Measurements from ENCODE around the gene MEG3.

Gene MEG3

GRCh38 chr14:100844421-100844820, 18.5 kb downstream of the MEG3 start:
- in situ Hi-C loops (cut with MboI; ENCODE audit: low sequenced_read_pairs) = no loop called here

- in situ Hi-C loops (cut with MboI; ENCODE audit: low sequenced_read_pairs) = no loop called here
These were observed 18.9 kb downstream of the MEG3 start for GRCh38 chr14:100844846-100845245.

- in situ Hi-C loops (cut with MboI; ENCODE audit: low sequenced_read_pairs) = no loop called here
These were observed 19.4 kb downstream of the MEG3 start for GRCh38 chr14:100845341-100845740.

DNA sequence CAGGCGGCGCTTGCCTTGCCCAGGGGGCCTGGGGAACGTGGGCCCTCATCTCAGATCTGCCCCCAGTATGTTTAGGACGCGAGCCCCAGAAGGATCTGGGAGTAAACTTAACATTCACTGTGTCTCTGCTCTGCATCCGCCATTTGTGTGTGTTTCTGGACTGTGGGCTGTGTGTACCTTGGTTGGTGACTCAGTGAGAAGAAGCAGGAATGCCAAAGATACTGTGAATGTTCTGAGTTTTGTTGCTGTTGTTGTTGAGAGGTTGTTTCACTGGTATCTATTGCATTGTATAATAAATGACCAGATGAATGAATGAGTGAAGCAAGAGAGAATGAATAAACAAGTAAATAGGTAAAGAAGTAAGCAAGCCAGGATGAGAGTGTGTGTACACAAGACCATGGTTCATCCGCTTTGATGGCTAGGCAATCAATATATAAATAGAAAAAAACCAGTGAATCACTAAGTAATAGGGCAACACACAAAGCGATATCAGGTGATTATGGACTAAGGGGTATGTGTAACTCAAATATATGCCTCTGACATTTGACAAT, 20.5 kb downstream of the MEG3 start:
- in situ Hi-C loops (cut with MboI; ENCODE audit: low sequenced_read_pairs) = no loop called here

GRCh38 chr14:100849115-100849781, 23.3 kb downstream of the MEG3 start:
- in situ Hi-C loops (cut with MboI; ENCODE audit: low sequenced_read_pairs) = no loop called here

DNA sequence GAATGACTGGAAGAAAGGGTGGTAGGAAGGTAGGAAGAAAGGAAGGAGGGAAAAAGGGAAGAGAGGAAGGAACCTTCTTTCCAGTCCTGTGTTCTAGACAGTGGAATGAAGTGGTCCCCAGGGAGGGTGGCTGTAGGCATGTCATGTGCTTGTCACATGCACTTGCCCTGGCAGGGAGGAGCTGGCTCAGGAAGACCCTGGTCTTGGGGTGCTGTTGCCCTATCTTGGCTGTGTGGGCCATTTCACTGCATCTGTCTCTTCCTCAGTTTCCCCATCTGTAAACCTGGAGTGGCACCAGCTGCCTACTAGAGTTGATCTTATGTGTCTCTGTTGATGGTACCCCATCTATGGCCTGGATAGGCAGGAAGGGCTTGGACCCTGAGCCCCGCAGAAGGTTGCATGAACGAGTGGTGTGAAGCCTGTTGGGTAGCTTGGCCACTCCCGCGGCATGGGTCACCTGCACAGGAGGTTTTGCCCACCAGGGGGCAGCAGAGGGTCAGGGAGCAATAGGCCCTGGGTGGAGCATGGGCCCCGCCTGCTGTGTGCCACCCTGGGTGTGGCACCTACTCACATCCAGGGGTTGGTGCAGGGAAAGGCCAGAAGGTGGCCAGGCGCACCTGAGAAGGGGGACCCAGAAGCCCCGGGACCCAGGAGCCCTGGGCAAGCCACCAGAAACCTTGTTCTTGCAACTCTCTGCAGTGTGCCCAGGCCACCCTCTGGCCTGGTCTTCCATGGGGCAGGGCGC, 25.1 kb downstream of the MEG3 start:
- in situ Hi-C loops (cut with MboI; ENCODE audit: low sequenced_read_pairs) = no loop called here

DNA sequence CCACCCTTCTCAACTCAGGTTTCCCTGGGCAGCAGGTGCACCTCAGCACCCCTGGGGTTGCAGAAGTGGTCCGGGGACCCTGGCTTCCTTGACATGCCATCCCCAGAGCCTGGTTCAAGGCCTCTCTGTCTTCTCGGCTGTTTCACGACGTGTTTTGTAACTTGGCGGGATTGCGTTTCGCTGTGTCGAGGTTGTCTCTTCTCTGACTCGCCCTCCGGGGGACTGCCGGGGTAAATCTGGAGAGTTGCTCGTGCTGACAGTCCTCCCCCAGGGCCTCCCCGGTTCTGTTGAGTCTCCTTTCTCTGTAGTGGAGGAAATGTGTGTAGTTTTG, 25.6 kb downstream of the MEG3 start:
- in situ Hi-C loops (cut with MboI; ENCODE audit: low sequenced_read_pairs) = no loop called here

- in situ Hi-C loops (cut with MboI; ENCODE audit: low sequenced_read_pairs) = no loop called here
These were observed 26.2 kb downstream of the MEG3 start for GRCh38 chr14:100851946-100852620.

DNA sequence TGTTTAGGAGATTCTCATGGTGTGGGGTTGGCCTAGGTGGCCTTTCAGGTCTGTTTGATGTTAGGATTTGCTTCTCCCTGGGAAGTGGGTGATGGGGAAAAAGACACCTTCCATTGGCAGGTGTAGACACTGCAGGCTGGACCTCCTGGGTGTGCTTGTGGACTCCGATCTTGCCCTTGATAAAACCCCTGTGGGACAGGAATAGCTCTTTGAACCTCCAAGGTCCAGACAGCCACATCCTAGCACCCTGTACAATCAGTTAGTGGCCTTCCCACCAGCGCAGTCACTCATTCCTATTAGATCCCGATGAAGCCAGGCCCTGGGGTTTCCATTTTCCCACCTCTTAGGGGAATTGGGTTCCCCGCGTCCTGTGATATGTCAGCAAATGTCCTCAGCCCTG, 28.5 kb downstream of the MEG3 start:
- in situ Hi-C loops (cut with MboI; ENCODE audit: low sequenced_read_pairs) = no loop called here

DNA sequence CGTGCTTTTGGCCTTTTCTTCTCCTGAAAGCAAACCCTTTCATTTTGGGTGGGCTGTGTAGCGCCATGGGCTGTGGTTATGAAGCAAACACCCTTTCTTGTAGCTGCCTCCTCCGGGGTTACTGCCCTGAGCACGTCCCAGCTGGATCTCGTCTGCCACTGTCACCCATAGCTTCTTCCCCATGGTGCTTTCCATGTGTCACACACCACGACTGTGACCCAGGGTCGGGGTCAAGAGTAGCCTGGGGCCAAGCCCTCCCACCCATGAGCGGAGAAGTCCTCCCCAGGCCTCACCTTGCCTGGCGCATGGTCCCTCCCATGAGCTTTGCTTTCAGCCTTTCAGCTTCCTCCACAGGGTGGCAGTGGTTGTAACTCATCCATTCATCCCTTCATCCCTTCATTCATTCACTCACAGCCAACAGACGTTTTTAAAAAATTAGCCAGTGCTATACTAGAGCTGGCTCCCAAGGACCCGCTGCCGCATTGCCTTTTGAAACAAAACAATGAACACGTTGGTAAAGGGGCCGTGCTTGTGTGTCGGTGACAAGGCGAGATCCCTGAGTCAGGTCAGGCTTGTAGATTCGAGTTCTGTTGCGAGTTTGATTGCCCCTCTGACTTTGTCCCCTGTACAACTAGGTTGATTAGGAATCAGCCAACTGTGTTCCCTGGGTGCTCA, 29.5 kb downstream of the MEG3 start:
- in situ Hi-C loops (cut with MboI; ENCODE audit: low sequenced_read_pairs) = no loop called here

- in situ Hi-C loops (cut with MboI; ENCODE audit: low sequenced_read_pairs) = no loop called here
These were observed 30.4 kb downstream of the MEG3 start for GRCh38 chr14:100856056-100856950.

DNA sequence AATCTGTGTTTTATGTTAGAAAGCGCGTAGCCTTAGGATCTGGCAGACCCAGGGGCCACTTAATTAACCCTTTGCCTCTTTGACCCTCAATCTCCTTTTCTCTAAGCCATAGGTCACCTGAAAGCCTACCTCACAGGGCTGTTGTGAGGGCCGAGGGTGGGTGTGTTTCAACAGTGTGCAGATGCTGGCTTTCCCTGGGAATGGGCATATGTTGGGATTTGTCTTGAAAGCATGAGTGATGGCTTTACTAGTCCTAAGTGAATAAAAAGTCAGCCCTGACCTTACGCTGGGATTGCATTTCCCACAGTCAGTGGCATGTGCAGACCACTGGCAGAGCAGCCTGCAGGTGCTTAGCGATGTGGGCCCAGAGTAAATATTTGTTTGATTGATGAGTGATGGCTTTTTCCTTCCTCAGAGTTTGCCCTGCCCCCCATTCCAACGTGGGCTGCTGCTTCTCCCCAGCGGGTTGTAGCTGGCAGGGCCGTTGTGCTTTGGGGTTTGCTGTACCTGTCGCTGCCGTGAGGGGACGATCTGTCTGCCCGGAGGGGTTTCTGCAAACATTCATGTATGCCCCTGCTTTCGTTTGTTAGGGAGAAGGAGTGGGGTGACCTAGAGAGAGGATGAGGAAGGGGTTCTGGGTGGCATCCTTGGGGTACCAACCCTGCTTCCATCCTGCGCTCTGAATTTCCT, 31.5 kb downstream of the MEG3 start:
- in situ Hi-C loops (cut with MboI; ENCODE audit: low sequenced_read_pairs) = no loop called here

DNA sequence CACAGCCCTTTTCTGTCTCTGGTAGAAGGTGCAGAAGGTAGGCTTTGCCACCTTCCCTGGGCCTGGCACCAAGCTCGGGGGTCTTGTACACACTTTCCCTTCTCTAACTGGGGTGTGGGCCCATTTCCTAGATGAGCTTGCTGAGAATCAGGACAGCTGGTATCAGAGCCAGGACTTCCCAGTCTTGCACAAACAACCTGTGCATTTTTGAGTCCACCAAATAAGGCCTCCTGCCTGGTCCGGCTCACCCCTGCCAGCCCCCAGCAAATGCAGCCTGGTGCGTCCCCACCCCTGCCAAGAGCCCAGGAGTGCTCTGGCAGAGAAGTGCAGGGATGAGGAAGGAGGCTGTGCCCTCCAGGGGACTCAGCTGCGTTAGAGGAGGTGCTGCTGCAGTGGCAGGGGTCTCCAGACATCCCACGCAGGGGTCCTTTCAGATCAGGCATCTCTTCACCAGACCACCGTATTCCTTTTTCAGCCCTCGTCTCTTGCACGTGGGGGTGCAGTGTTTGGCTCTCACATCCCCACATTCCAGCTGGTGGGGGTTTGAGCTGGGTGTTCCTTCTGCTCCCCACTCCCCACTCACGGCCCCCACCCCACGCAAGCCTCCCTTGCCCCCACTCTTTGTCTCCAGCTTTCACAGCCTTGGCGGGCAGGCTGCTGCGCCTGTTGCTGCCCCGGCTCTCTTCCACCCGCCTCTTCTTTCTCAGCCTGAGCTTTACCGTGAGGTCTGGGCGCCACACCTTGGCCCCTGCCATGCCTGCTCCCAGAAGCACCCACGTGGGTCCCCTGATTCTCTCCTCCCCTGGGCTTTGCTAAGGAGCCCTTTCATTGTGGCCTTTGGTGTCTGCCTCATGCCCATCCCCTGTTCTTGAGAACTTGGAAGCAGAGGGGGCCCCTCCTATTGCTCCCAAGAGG, 32.3 kb downstream of the MEG3 start:
- in situ Hi-C loops (cut with MboI; ENCODE audit: low sequenced_read_pairs) = no loop called here

DNA sequence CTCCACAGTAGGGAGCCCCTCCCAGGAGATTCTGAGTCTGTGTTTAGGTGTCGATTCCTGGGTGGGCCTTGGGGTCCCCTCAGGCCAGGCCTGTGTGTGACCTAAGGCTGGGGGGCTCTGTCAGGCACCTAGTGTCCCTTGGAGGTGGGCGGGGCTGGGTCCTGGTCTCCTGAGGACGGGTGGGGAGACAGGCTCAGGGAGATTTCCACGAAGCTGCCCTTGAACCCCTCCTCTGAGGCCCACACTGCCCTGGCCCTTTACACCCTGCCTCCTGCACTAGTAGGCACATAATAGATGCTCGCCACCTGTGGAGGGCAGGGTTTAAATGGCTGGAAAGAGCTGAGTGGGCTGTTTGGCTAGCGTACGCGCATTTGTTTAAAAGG, 32.9 kb downstream of the MEG3 start:
- in situ Hi-C loops (cut with MboI; ENCODE audit: low sequenced_read_pairs) = no loop called here

GRCh38 chr14:100859781-100860180, 33.9 kb downstream of the MEG3 start:
- in situ Hi-C loops (cut with MboI; ENCODE audit: low sequenced_read_pairs) = no loop called here

- in situ Hi-C loops (cut with MboI; ENCODE audit: low sequenced_read_pairs) = no loop called here
These were observed 34.8 kb downstream of the MEG3 start for GRCh38 chr14:100860556-100861187.

- in situ Hi-C loops (cut with MboI; ENCODE audit: low sequenced_read_pairs) = no loop called here
These were observed 35.4 kb downstream of the MEG3 start for GRCh38 chr14:100861188-100861936.

DNA sequence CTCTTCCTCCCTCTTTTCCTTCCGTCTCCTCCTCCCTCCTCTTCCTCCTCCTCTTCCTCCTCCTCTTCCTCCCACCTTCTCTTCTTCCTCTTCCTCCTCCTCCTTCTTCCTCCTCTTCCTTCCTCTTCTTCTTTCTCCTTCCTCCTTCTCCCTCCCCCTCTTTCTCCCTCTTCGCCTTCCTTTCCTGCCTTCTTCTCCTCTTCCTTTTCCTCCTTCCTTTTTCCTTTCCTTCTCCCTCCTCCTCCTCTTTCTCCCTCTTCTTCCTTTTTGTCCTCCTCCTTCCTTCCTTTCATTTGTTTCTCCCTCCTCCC, 36.0 kb downstream of the MEG3 start:
- in situ Hi-C loops (cut with MboI; ENCODE audit: low sequenced_read_pairs) = no loop called here

Measured in hTERT RPE-1 (cell line).